K562 (cell line): ENCODE results near the gene ZNF799.

Experiments used
- CAMTA2 ChIP-seq: fragments of 250-450 bp; sonication (Bioruptor Pico); conservative IDR thresholded peaks from 2 replicates; pipeline ENCODE4 v1.5.1; 2022
- CREB1 ChIP-seq, 2 experiments: sonication (generic) in 1 of 2; formaldehyde crosslinking in 1 of 2; IDR thresholded peaks; 2 replicates each; pipeline versions ENCODE4 v1.6.1 to v1.8.0; 2012 to 2022; ENCODE audit warnings: inconsistent platforms in 1 of 2, mild to moderate bottlenecking in 1 of 2, missing genetic modification reagents in 1 of 2, moderate library complexity in 1 of 2
- ELF4 ChIP-seq: fragments of 450-650 bp; formaldehyde crosslinking; IDR thresholded peaks from 2 replicates; pipeline ENCODE4 v1.4.0; 2022; ENCODE audit warnings: missing genetic modification characterization
- EZH2 ChIP-seq: IDR thresholded peaks from 2 replicates; pipeline ENCODE4 v1.6.1; 2012; ENCODE audit warnings: low read depth, mild to moderate bottlenecking, inconsistent platforms, low read length, borderline replicate concordance
- MYC ChIP-seq, 2 experiments: fragments of 250-450 bp in 1 of 2; sonication (Bioruptor Pico) in 1 of 2; IDR thresholded peaks; 2 replicates each; pipeline versions ENCODE4 v1.5.1 to v1.6.1; 2012 to 2021; ENCODE audit warnings: low read depth in 2 of 2, borderline replicate concordance in 1 of 2, improper control_type of control experiment in 1 of 2, low read length in 1 of 2, mild to moderate bottlenecking in 1 of 2, moderate library complexity in 1 of 2
- POLR2A ChIP-seq: fragments of 450-650 bp; conservative IDR thresholded peaks from 2 replicates; pipeline ENCODE4 v1.6.1; 2016
- PREB ChIP-seq: sonication (generic); formaldehyde crosslinking; IDR thresholded peaks from 2 replicates; pipeline ENCODE4 v1.8.1; 2023; ENCODE audit warnings: mild to moderate bottlenecking, missing genetic modification reagents
- TAF1 ChIP-seq: IDR thresholded peaks from 2 replicates; pipeline ENCODE4 v1.6.1; 2011; ENCODE audit warnings: mild to moderate bottlenecking, low read length, moderate library complexity; ENCODE audit not compliant: insufficient read depth, control insufficient read depth, severe bottlenecking; ENCODE audit errors: extremely low read depth
- TCF7 ChIP-seq: sonication (generic); IDR thresholded peaks from 2 replicates; pipeline ENCODE4 v1.6.1; 2016; ENCODE audit warnings: antibody characterized with exemption, borderline replicate concordance
- TFE3 ChIP-seq: fragments of 450-650 bp; formaldehyde crosslinking; IDR thresholded peaks from 2 replicates; pipeline ENCODE4 v1.4.0; 2020; ENCODE audit warnings: mild to moderate bottlenecking, mixed read lengths
- ZBTB12 ChIP-seq: fragments of 250-450 bp; sonication (Bioruptor Pico); IDR thresholded peaks from 2 replicates; pipeline ENCODE4 v1.4.0; 2020

- TF ChIP-seq TFE3 (CRISPR knock-in tag) (no peak), CREB1 (IDR thresholded peaks at IDR 0.05) (no peak), CREB1 (CRISPR knock-in tag; IDR thresholded peaks at IDR 0.05) (no peak), MYC (IDR thresholded peaks at IDR 0.05; ENCODE audit: low read depth, low read length) (no peak), MYC (CRISPR knock-in tag; IDR thresholded peaks at IDR 0.05; ENCODE audit: borderline replicate concordance, low read depth) (no peak), CAMTA2 (CRISPR knock-in tag) (no peak), ZBTB12 (CRISPR knock-in tag) (no peak), ELF4 (CRISPR knock-in tag) (no peak), EZH2 (no peak), POLR2A (no peak), PREB (no peak), TCF7 (no peak), TAF1 (no peak)
Measured at GRCh38 chr19:12448808-12449207, 47.7 kb upstream of the ZNF799 start.
